UCSD-AML1 (cell line): ENCODE results near the gene WDR27.

Experiments used
- DNase-seq: peaks from one replicate; lab custom pipeline; 2025; ENCODE audit not compliant: unreplicated experiment; lab: John Stamatoyannopoulos, UW

WDR27 gene

DNA sequence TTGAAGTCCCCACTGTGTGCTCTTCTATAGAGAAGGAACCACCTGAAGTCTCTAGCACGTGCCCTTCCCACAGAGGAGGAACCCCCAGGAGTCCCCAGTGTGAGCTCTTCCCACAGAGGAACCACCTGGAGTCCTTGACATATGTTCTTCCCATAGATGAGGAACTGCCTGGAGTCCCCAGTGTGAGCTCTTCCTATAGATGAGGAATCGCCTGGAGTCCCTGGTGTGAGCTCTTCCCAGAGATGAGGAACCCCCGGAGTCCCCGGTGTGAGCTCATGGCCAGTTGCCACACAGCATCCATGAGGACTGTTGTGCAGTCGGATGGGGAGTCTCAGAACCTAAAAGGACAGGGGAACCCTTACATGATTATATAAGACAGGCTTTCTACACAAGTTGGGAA, 290.1 kb downstream of the WDR27 start:
- DNase-seq: no peak

- DNase-seq: no peak
Measured at GRCh38 chr6:169411296-169411695, 290.5 kb downstream of the WDR27 start.

DNA sequence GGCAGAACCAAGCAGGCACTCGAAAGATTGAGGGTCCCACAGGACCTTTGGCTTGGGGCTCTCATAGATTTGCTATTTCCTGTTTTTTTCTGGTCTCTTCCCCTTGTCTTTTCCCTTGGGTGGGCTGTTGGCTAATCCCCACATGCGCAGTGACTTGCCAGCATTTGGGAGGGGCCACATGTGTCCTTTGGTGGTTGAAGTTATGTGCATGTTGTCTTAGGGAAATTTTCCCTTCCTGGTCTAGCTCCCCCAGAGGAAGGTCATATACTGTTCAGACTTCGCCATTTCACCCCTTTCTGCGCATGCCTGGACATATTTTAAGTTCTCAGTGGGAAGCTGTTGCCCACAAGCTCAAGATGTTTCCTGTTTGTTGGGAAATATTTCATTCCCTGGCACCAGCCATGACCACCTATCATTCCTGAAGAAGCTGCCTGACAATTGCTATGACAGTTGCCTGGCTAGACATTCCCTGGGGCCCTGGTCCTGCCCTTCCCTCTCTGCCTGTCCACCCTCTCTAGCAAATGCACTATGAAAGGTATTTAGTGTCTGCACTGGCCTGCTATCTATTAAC, 292.0 kb downstream of the WDR27 start:
- no peak for DNase-seq

GRCh38 chr6:169407325-169407724, 294.5 kb downstream of the WDR27 start:
- DNase-seq: no peak
